ENCODE results near the gene KCNT2. TPM values are rescaled to one million over a fixed set of nuclear protein-coding genes. Genes with fewer than 3 reads are reported as not detected.

The KCNT2 gene
- total and polyA plus RNA-seq, 10 of the 15 experiments (the other 5 are each of a cell fraction or from before 2014, with no cell fraction given), result not detected

DNA sequence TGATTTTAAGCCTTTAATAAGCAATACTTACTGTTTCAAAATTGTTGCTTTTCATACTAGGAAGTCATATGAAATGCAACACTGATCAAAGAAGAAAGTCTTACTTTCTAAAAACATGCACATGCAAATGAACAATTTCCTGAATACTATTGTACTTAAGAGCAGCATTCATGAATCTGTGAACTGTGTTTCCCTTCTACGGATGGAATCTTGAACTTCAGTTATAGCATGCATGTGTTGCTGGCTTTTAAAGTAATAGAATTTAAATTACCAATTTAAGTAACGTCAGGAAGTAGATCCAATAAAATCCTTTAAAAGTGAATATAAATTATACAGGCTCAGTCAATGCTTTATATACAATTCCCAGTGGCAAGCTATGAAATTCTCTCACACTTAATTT is 348.9 kb downstream of the KCNT2 start:
- WGBS (ENCODE audit: insufficient coverage, insufficient replicate concordance, low lambda C conversion rate, missing lambda C conversion rate), result 3% methylated on average over 2 of the region's 2 CpGs
- POLR2A ChIA-PET, result no interaction called here
- CTCF ChIA-PET, result no interaction called here
- in situ Hi-C loops (cut with MboI), result no loop called here
- peak; percentile 7 for FAIRE-seq
- TF ChIP-seq, protein P1, sequence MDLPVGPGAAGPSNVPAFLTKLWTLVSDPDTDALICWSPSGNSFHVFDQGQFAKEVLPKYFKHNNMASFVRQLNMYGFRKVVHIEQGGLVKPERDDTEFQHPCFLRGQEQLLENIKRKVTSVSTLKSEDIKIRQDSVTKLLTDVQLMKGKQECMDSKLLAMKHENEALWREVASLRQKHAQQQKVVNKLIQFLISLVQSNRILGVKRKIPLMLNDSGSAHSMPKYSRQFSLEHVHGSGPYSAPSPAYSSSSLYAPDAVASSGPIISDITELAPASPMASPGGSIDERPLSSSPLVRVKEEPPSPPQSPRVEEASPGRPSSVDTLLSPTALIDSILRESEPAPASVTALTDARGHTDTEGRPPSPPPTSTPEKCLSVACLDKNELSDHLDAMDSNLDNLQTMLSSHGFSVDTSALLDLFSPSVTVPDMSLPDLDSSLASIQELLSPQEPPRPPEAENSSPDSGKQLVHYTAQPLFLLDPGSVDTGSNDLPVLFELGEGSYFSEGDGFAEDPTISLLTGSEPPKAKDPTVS (IDR thresholded peaks at IDR 0.05; ENCODE audit: low read depth, low read length), result no peak
- TF ChIP-seq EGR1 (IDR thresholded peaks at IDR 0.05; ENCODE audit: borderline replicate concordance in 1 of 2, low read depth in 2 of 2, low read length in 2 of 2) (no peak), SIX5 (IDR thresholded peaks at IDR 0.05; ENCODE audit: low read depth, low read length, severe bottlenecking) (no peak), ZNF217 (IDR thresholded peaks at IDR 0.05) (no peak), SMARCA5 (IDR thresholded peaks at IDR 0.05) (no peak), LARP7 (IDR thresholded peaks at IDR 0.05) (no peak), KLF5 (IDR thresholded peaks at IDR 0.05; ENCODE audit: partially characterized antibody) (no peak)
- TF ChIP-seq, protein P2, sequence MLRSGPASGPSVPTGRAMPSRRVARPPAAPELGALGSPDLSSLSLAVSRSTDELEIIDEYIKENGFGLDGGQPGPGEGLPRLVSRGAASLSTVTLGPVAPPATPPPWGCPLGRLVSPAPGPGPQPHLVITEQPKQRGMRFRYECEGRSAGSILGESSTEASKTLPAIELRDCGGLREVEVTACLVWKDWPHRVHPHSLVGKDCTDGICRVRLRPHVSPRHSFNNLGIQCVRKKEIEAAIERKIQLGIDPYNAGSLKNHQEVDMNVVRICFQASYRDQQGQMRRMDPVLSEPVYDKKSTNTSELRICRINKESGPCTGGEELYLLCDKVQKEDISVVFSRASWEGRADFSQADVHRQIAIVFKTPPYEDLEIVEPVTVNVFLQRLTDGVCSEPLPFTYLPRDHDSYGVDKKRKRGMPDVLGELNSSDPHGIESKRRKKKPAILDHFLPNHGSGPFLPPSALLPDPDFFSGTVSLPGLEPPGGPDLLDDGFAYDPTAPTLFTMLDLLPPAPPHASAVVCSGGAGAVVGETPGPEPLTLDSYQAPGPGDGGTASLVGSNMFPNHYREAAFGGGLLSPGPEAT (IDR thresholded peaks at IDR 0.05; ENCODE audit: low read depth), result no peak
- RAD21 ChIA-PET (ENCODE audit: unreplicated experiment), result no interaction called here
- Histone ChIP-seq H3K36me3 (ENCODE audit: control insufficient read depth in 2 of 2, insufficient read depth in 2 of 2, low read length in 1 of 2) (no peaks in the 10 kb centered on the region), H3K27ac (ENCODE audit: control insufficient read depth, insufficient read depth) (no peak overlapping the region), H3K27me3 (replicated peaks in 1 of 2; ENCODE audit: control insufficient read depth in 2 of 2, insufficient read depth in 2 of 2, low read length in 1 of 2) (no peaks in the 10 kb centered on the region), H3K79me2 (ENCODE audit: control insufficient read depth, insufficient read depth, low read length) (no peaks in the 10 kb centered on the region), H3K4me2 (ENCODE audit: control insufficient read depth, insufficient read depth) (no peak overlapping the region), H2AFZ (ENCODE audit: control insufficient read depth, low read depth, low read length) (no peak overlapping the region), H3K4me3 (no peak overlapping the region), H3K9me3 (replicated peaks; ENCODE audit: control insufficient read depth, insufficient read depth, low read length) (no peaks in the 10 kb centered on the region), H3K4me1 (ENCODE audit: control insufficient read depth, insufficient read depth, low read length) (no peaks in the 10 kb centered on the region), H4K20me1 (ENCODE audit: control insufficient read depth, insufficient read depth) (no peaks in the 10 kb centered on the region), H3K9ac (ENCODE audit: control insufficient read depth, insufficient read depth, low read length) (no peak overlapping the region)
- SMC1A ChIA-PET (ENCODE audit: uncharacterized antibody, unreplicated experiment), result no interaction called here
- BruUV-seq (replicated peaks), result no TSS peak
- no peak for DNase-seq (ENCODE audit: low read depth, low spot score)
- intact Hi-C loops (cut with micrococcal nuclease; ENCODE audit: unreplicated experiment), result no loop called here
- ATAC-seq, result no peak

All from GM12878 (cell line).